Measurements from ENCODE around the gene SPAG7. TPM values are rescaled to one million over a fixed set of nuclear protein-coding genes. Genes with fewer than 3 reads are reported as not detected.

SPAG7 gene
- total and polyA plus RNA-seq, 2 of the 8 experiments (the other 6 are each of a cell fraction or from before 2014, with no cell fraction given): 74.2 to 81.9 TPM

DNA sequence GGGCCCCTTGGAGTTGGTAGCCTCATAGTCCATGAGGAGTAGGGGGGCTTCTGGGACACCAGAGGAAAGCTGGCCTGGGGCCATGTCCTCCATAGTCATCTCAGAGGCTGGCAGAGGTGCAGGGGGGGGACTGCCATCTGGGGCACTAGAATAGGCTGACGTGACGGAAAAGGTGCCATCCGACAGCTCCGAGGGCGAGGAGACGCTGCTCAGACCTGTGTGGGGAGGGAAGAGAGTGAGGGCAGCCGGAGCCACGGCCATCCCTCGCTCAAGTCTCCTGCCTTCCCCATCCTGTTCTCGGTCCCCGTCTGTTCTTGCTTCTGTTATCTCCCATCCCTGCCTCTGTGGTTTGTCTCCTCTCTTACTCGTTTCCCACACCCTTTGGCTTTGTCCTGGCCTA is 4.7 kb upstream of the SPAG7 start:
- Histone ChIP-seq H3K27ac (ENCODE audit: low read depth, low read length) (no peak overlapping the region), H3K9ac (replicated peaks in 1 of 4; ENCODE audit: extremely low read depth in 1 of 4, low read depth in 3 of 4, low read length in 3 of 4) (no peak overlapping the region), H4K91ac (replicated peaks; ENCODE audit: insufficient read length, low read length) (no peak overlapping the region), H3K36me3 (ENCODE audit: control insufficient read depth in 2 of 4, insufficient read depth in 4 of 4, low read length in 3 of 4) (peaks cover 0 to 11% (median 0%) of the 10 kb centered on the region in 4 experiments; a peak in 1 of 8 replicates), H3K4me3 (ENCODE audit: extremely low read depth in 1 of 4, insufficient read depth in 2 of 4, low read depth in 3 of 4, low read length in 4 of 4) (no peak overlapping the region), H4K5ac (ENCODE audit: insufficient read length, low read depth, low read length) (no peak overlapping the region), H3K18ac (ENCODE audit: extremely low read depth, low read length) (no peak overlapping the region), H2BK20ac (ENCODE audit: low read length) (no peak overlapping the region), H2BK12ac (ENCODE audit: low read depth, low read length) (no peak overlapping the region), H3K79me1 (ENCODE audit: low read depth, low read length) (0 out of 2 replicates have a peak, but pooled peaks cover 3% of the 10 kb centered on the region), H2BK120ac (replicated peaks; ENCODE audit: low read depth, low read length) (no peak overlapping the region), H3K56ac (replicated peaks; ENCODE audit: insufficient read length, low read depth, low read length) (no peak overlapping the region), H4K20me1 (replicated peaks in 1 of 2; ENCODE audit: control insufficient read depth in 1 of 2, insufficient read depth in 2 of 2, low read length in 2 of 2) (peaks cover 2 to 11% of the 10 kb centered on the region in 2 experiments), H3K4me1 (replicated peaks in 1 of 4; ENCODE audit: control insufficient read depth in 3 of 4, insufficient read depth in 4 of 4, low read length in 3 of 4) (peaks cover 0 to 14% (median 6%) of the 10 kb centered on the region in 4 experiments; a peak in 5 of 7 replicates), H2BK5ac (ENCODE audit: low read depth, low read length) (no peak overlapping the region), H2AFZ (ENCODE audit: low read length) (no peak overlapping the region), H3K23me2 (ENCODE audit: low read depth, low read length) (peaks cover 11% of the 10 kb centered on the region; the same call in 1 of the 2 replicates), H2AK5ac (ENCODE audit: low read depth, low read length) (no peak overlapping the region), H3K23ac (ENCODE audit: insufficient read length) (no peak overlapping the region), H3K4me2 (ENCODE audit: insufficient read depth in 1 of 2, low read depth in 2 of 2, low read length in 2 of 2) (no peak overlapping the region), H3K9me3 (ENCODE audit: insufficient read depth in 2 of 2, low read depth in 1 of 2, low read length in 1 of 2) (no peaks in the 10 kb centered on the region), H3K4ac (replicated peaks; ENCODE audit: insufficient read length, low read depth, low read length) (no peak overlapping the region), H2BK15ac (ENCODE audit: low read length) (no peak overlapping the region), H3K79me2 (ENCODE audit: control insufficient read depth in 1 of 2, insufficient read depth in 2 of 2, low read length in 2 of 2) (peaks cover 0 to 12% of the 10 kb centered on the region in 2 experiments; a peak in 1 of 4 replicates), H3K27me3 (replicated peaks in 1 of 4; ENCODE audit: control insufficient read depth in 3 of 4, extremely low read depth in 1 of 4, insufficient read depth in 3 of 4, low read length in 3 of 4) (peaks cover 0 to 39% (median 24%) of the 10 kb centered on the region in 4 experiments; a peak in 6 of 7 replicates), H3K14ac (ENCODE audit: insufficient read length) (no peak overlapping the region), H4K8ac (ENCODE audit: extremely low read depth, insufficient read depth, low read length) (no peak overlapping the region)
- WGBS, 2 experiments (ENCODE audit: extremely low coverage in 1 of 2, insufficient coverage in 1 of 2, insufficient read length in 1 of 2, insufficient replicate concordance in 2 of 2, low coverage in 1 of 2, low lambda C conversion rate in 2 of 2, missing lambda C conversion rate in 1 of 2): 86% methylated on average over 11 of the region's 12 CpGs; no CpG with 5 or more reads in 1 of the 2 experiments
- ChIA-PET CTCF (ENCODE audit: partially characterized antibody) (interaction anchor here (0.6 to 6.2 kb wide), 9 partner anchors 8 to 92 kb away, joined by 3 to 31 read pairs (median 4); partner anchors contain the start of gene GP1BA), POLR2A (ENCODE audit: partially characterized antibody) (interaction anchor here (1.0 to 32.4 kb wide), 6 partner anchors 9 to 253 kb away, joined by 3 to 987 read pairs (median 7); partner anchors contain the start of genes CAMTA2, ENO3, INCA1 and KIF1C)
- DNase-seq (ENCODE audit: low read depth in 1 of 2, low spot score in 2 of 2) (no peak), FAIRE-seq (no peak)
- TF ChIP-seq SRF (IDR thresholded peaks at IDR 0.05; ENCODE audit: low read depth, low read length) (no peak), SIRT6 (IDR thresholded peaks at IDR 0.05; ENCODE audit: low read length) (no peak), BACH1 (IDR thresholded peaks at IDR 0.05; ENCODE audit: low read length) (no peak), POLR2A (IDR thresholded peaks at IDR 0.05; ENCODE audit: control extremely low read depth in 1 of 2, low read depth in 2 of 2, low read length in 2 of 2) (peak in 1 of 2 experiments; percentile 38; a peak in 1 of 3 replicates)
- TF ChIP-seq, protein P1, sequence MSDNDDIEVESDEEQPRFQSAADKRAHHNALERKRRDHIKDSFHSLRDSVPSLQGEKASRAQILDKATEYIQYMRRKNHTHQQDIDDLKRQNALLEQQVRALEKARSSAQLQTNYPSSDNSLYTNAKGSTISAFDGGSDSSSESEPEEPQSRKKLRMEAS (IDR thresholded peaks at IDR 0.05): no peak
